Stomach (tissue), 9 donors: ENCODE results near the gene C1orf56. TPM values are rescaled to one million over a fixed set of nuclear protein-coding genes. Genes with fewer than 3 reads are reported as not detected.

Experiments
- DNase-seq, 2 donors: peaks; one replicate each; pipeline versions ENCODE4 v3.0.0 to v3.0.0-alpha.2; 2013 to 2019
- H3K27ac ChIP-seq, 5 donors: fragments of 200-600 bp in 4 of 5; sonication (generic) in 4 of 5; one replicate each; pipeline ENCODE4 v1.5.1; 2013 to 2019; ENCODE audit warnings: mild to moderate bottlenecking in 1 of 5, moderate library complexity in 1 of 5
- H3K27me3 ChIP-seq, 3 donors: fragments of 200-600 bp; sonication (generic); one replicate each; pipeline ENCODE4 v1.5.1; 2017 to 2019; ENCODE audit warnings: mixed run types in 1 of 3
- H3K36me3 ChIP-seq, 4 donors: fragments of 200-600 bp; sonication (generic); 1 replicate in 3 of 4; 2 replicates in 1 of 4; pipeline ENCODE4 v1.5.1; 2016 to 2019
- H3K4me1 ChIP-seq, 4 donors: fragments of 200-600 bp; sonication (generic); one replicate each; pipeline ENCODE4 v1.5.1; 2016 to 2019
- H3K4me3 ChIP-seq, 4 donors: fragments of 200-600 bp; sonication (generic) in 3 of 4; one replicate each; pipeline ENCODE4 v1.5.1; 2016 to 2019; ENCODE audit warnings: mild to moderate bottlenecking in 1 of 4
- H3K9me3 ChIP-seq, 4 donors: fragments of 200-600 bp; sonication (generic); one replicate each; pipeline ENCODE4 v1.5.1; 2016 to 2019
- EP300 ChIP-seq: sonication (generic); formaldehyde crosslinking; IDR thresholded peaks from one replicate; pipeline ENCODE4 v1.6.1; 2017; ENCODE audit warnings: antibody characterized with exemption
- POLR2A ChIP-seq, 4 donors: fragments of 450-650 bp; IDR thresholded peaks; one replicate each; pipeline ENCODE4 v1.6.1; 2016; ENCODE audit warnings: antibody characterized with exemption in 4 of 4, control low read depth in 2 of 4, mild to moderate bottlenecking in 1 of 4, moderate library complexity in 1 of 4
- POLR2AphosphoS5 ChIP-seq, 3 donors: sonication (generic); formaldehyde crosslinking; IDR thresholded peaks; one replicate each; pipeline ENCODE4 v1.6.1; 2016; ENCODE audit warnings: antibody characterized with exemption in 3 of 3
- WGBS, 5 donors: extraction: QIAGEN DNeasy Blood & Tissue Kit in 3 of 5; methylation state at CpG; one replicate each; pipeline versions ENCODE4 v1.1.5 to v1.1.7; 2013 to 2018; 5-methylcytosine and 5-hydroxymethylcytosine counted together
- intact Hi-C: fragments of 100-400 bp; cut with DNase I; formaldehyde crosslinking; loops from one replicate; pipeline ENCODE4 v1.15.1; 2023; ENCODE audit warnings: low total_unique reads
- polyA plus RNA-seq, 3 donors: library from polyadenylated mRNA; stranded (reverse); fragments of 200-250 nt; gene quantifications; one replicate each; pipeline ENCODE4 v1.2.3, GENCODE V29; 2013
- total RNA-seq, 5 donors: library from RNA; depleted of rRNA; stranded (reverse); fragments of >200 nt; gene quantifications; one replicate each; pipeline versions ENCODE4 v1.1.0 to v1.2.3, GENCODE V29; 2014 to 2016
- TF ChIP-seq, protein P1 (sequence below), 7 experiments: fragments of 450-650 bp in 4 of 7; fragments of 200-600 bp in 3 of 7; sonication (generic) in 3 of 7; IDR thresholded peaks; one replicate each; pipeline ENCODE4 v1.5.1; 2016 to 2019; ENCODE audit warnings: antibody characterized with exemption in 7 of 7, control low read depth in 2 of 7, mild to moderate bottlenecking in 1 of 7
- donor health status: healthy with polysubstance abuse.
- donor health status: Bipolar disorder and iron deficiency.
- donor health status: healthy.

Gene C1orf56
- total and polyA plus RNA-seq, 8 donors: 0.73 to 6.4 (median 3.0) TPM

DNA sequence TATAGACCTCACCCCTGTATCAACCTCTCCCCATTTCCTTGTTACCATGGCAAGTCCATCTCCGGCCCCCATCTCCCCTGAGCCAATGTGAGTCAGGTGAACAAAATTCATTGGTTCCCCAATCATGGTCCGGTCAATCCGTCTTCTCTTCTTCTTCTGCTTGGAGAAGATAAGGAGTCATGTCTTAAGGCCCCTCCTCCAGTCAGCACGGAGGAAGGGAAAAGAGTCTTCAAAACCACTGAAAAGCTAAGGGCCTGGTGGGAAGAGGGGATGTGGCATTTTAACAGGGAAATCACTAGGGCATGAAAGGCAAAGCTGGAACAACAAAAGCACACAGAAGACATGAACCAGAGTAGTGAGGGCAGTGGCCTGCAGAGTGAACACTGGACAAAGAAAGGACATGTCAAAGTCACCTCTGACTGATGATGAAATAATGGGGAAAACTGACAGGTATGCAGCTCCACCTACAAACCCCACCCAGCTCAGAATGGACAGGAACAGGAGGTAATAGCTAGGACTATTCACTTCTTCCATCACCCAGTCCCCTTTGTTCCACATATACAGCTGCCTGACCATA lies 7.5 kb downstream of the C1orf56 start:
- WGBS, 5 donors: 84 to 91% (median 88%) methylated on average over 4 of the region's 4 CpGs
- H3K4me3 ChIP-seq: peak overlapping the region in 1 of 4 donors; percentile 80

DNA sequence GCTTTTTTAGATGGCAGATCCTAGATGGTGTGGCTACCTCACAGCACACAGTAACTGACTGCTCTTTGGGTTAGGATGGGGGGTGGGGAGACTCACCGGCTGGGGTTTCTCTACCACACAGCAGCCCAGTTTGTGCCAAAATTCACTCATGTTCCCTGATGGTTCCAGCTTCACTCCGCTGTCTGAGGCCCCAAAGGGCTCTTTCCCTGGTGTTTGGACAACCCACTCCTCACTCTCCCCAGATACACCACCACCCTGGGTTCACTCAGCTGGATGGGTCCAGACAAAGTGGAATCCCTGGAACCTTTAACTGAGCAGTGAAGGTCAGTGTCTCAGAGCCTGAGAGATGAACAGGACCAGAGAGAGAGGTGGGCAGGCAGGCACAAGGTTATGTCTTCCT lies 8.0 kb downstream of the C1orf56 start:
- Histone ChIP-seq H3K27me3 (no peaks in the 10 kb centered on the region), H3K36me3 (peaks cover 37 to 56% (median 51%) of the 10 kb centered on the region in 4 donors), H3K9me3 (no peaks in the 10 kb centered on the region), H3K27ac (peak overlapping the region; percentile 63 to 99 (median 97)), H3K4me1 (peaks cover 28 to 59% (median 46%) of the 10 kb centered on the region in 4 donors), H3K4me3 (peak overlapping the region in 2 of 4 donors; percentile 77 to 80)
- WGBS, 5 donors: 43 to 90% (median 46%) methylated on average over 1 to 2 of the region's 2 CpGs
- DNase-seq: no peak
- intact Hi-C loops: no loop called here
- TF ChIP-seq, protein P1, sequence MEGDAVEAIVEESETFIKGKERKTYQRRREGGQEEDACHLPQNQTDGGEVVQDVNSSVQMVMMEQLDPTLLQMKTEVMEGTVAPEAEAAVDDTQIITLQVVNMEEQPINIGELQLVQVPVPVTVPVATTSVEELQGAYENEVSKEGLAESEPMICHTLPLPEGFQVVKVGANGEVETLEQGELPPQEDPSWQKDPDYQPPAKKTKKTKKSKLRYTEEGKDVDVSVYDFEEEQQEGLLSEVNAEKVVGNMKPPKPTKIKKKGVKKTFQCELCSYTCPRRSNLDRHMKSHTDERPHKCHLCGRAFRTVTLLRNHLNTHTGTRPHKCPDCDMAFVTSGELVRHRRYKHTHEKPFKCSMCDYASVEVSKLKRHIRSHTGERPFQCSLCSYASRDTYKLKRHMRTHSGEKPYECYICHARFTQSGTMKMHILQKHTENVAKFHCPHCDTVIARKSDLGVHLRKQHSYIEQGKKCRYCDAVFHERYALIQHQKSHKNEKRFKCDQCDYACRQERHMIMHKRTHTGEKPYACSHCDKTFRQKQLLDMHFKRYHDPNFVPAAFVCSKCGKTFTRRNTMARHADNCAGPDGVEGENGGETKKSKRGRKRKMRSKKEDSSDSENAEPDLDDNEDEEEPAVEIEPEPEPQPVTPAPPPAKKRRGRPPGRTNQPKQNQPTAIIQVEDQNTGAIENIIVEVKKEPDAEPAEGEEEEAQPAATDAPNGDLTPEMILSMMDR (IDR thresholded peaks at IDR 0.05): no peak
- no peak for TF ChIP-seq EP300
- TF ChIP-seq POLR2AphosphoS5 (IDR thresholded peaks at IDR 0.05): no peak
- no peak for TF ChIP-seq POLR2A (IDR thresholded peaks at IDR 0.05)

More for the DNA sequence above, 7.5 kb downstream of the C1orf56 start:
- TF ChIP-seq EP300 (no peak), POLR2A (IDR thresholded peaks at IDR 0.05) (no peak), POLR2AphosphoS5 (IDR thresholded peaks at IDR 0.05) (peak in 1 of 3 donors; percentile 9)
- TF ChIP-seq, protein P1 (IDR thresholded peaks at IDR 0.05): no peak
- peaks cover 28 to 54% (median 42%) of the 10 kb centered on the region in 4 donors for H3K4me1 ChIP-seq
- intact Hi-C loops: no loop called here
- no peaks in the 10 kb centered on the region for H3K9me3 ChIP-seq
- H3K27ac ChIP-seq: peak overlapping the region in 4 of 5 donors; percentile 97 to 99 (median 98)
- H3K27me3 ChIP-seq: no peaks in the 10 kb centered on the region
- peaks cover 37 to 56% (median 54%) of the 10 kb centered on the region in 4 donors for H3K36me3 ChIP-seq
- peak in 1 of 2 donors; percentile 56 for DNase-seq

DNA sequence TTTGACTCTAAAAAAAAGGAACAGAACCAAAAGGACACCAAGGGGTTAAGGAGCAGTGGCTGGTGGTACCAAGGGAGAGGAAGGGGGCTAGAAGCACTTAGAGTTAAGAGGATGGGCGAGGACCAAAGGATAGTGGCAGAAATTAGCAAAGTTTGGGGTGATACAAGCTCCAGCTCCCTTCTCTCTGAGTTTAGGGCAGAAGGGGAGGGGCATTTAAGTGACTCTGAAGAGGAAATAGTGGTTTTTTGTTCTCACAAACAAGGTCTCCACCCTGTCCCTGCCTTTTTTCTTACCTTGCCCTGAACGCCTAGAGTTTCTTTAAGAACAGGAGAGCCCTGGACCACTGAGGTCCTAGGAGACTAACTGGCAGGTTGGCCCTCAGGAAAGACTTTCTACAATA lies 8.6 kb downstream of the C1orf56 start:
- peak overlapping the region in 2 of 4 donors; percentile 77 to 80 for H3K4me3 ChIP-seq
- WGBS, 5 donors: 32 to 56% (median 48%) methylated on average over 2 of the region's 2 CpGs

DNA sequence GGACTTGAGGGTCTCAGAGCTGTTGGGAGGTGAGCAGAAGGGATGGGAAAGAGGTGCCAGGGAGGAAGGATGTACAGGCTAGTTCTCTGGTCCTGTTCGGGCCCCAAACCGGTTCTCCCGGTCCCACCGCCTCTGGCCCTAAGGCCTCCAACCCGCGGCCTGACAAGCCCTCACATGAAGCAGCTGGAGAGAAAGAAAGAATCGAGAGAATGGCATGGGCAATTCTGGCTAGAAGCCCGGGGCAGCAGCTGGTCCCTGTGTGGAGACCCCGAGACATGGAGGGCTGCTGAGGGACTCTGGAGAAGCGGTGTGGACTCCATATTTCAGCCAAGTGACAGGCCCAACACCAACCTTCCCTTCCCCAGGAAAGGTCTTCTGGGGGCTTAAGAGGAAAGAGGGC lies 11.1 kb downstream of the C1orf56 start:
- peaks cover 20 to 31% (median 26%) of the 10 kb centered on the region in 4 donors for H3K36me3 ChIP-seq
- H3K27ac ChIP-seq: peak overlapping the region; percentile 96 to 99 (median 97)
- no peaks in the 10 kb centered on the region for H3K27me3 ChIP-seq
- peak; percentile 88 to 92 for DNase-seq
- TF ChIP-seq EP300 (no peak), POLR2AphosphoS5 (IDR thresholded peaks at IDR 0.05) (peak in 2 of 3 donors; percentile 20 to 46)
- peaks cover 28 to 60% (median 50%) of the 10 kb centered on the region in 4 donors for H3K4me1 ChIP-seq
- intact Hi-C loops: no loop called here
- WGBS, 5 donors: 0 to 1% (median 1%) methylated on average over 10 of the region's 10 CpGs
- peak overlapping the region; percentile 77 to 98 (median 83) for H3K4me3 ChIP-seq
- no peaks in the 10 kb centered on the region for H3K9me3 ChIP-seq

More for the DNA sequence above, 8.6 kb downstream of the C1orf56 start:
- peak overlapping the region; percentile 63 to 99 (median 97) for H3K27ac ChIP-seq
- intact Hi-C loops: no loop called here
- TF ChIP-seq POLR2A (IDR thresholded peaks at IDR 0.05): no peak
- TF ChIP-seq EP300: no peak
- TF ChIP-seq, protein P1 (IDR thresholded peaks at IDR 0.05): no peak
- no peak for TF ChIP-seq POLR2AphosphoS5 (IDR thresholded peaks at IDR 0.05)
- H3K27me3 ChIP-seq: no peaks in the 10 kb centered on the region
- H3K4me1 ChIP-seq: peaks cover 28 to 64% (median 49%) of the 10 kb centered on the region in 4 donors
- H3K36me3 ChIP-seq: peaks cover 37 to 56% (median 51%) of the 10 kb centered on the region in 4 donors
- H3K9me3 ChIP-seq: no peaks in the 10 kb centered on the region
- DNase-seq: peak in 1 of 2 donors; percentile 46
